Measurements from ENCODE around the gene OXCT2.
"Not testable (repeated sequence)": the region's sequence is repeated elsewhere in the genome, so short reads cannot be mapped to it uniquely, and the experiment has no call there.

The OXCT2 gene

DNA sequence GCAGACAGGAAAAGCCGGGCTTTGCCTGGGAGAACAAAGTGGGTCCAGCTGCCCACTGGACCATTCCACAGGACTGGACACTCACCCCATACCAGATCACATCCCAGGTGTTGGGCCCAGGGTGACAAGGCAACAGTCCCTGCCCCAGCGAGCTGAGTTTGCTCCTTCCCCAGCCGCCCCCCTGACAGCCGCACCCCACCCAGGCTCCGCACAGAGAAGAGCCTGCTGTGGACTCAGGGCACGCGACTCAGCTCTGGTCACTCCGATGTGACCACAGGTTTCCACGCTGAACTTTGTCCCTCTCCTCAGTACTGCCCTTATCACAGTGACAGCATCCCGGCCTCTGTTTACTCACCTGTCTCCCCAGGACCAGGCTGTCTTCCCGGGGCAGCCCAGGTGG is 16.3 kb upstream of the OXCT2 start:
- no peak for DNase-seq (ENCODE audit: low read depth in 3 of 3)

DNA sequence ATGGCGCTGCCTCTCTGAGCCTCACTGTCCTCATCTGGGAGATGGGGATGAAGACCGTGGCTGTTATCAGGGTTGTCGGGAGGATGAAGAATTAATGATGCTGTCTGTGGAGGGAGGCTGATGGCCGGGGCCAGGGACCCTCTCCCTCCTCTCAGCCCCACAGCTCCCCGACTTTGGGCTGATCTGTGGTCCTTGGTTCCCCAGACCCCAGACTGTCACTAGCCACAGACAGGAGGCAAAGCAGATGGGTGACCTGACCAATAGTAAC is 15.9 kb upstream of the OXCT2 start:
- DNase-seq (ENCODE audit: low read depth in 3 of 3), result not testable (repeated sequence)

DNA sequence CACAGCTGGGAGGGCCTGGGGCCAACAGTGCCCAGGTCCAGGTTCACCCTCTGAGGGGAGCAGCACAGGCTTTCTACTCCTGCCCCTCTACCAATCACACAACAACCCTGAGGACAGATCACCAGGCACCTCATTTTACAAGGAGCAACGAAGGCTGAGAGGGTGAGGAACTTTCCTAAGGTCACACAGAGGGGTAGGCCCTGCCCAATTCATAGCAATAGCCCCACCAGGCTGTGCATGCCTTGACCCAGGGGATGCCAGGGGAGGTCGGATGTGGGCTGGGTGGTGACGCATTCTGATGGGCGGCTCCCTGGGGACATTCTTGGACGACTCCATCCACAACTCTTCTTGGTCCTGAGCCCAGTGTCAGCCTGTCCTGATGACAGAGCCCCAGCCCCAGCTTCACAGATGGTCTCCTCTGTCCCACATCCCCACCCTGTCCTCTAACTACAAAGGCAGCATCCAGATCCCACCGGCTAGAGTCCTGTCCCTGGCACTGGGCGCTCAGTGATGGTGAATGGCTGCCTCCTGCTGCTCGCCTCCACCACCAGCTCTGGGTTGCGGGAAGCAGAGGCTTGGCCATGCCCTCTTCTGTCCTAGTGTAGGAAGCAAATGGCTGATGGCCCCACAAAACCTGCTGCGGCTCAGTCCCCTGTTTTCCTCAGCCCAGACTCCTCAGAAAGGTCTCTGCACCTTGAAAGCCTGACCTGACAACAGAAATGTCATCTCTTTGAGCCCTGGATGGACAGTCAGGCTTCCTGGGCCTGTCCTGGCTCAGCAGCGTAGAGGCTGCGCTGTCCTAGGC is 15.4 kb upstream of the OXCT2 start:
- DNase-seq (ENCODE audit: low read depth in 3 of 3), result not testable (repeated sequence)

DNA sequence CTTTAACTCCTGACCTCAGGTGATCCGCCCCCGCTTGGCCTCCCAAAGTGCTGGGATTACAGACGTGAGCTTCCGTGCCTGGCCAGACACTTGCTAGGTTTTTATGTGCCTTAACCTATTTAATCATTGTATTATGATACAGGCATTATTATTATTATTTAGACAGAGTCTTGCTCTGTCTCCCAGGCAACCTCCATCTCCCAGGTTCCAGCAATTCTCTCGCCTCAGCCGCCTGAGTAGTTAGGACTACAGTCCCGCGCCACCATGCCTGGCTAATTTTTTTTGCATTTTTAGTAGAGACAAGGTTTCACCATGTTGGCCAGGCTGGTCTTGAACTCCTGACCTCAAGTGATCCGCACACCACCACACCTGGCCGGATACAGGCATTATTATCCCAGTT is 11.5 kb upstream of the OXCT2 start:
- not testable (repeated sequence) for DNase-seq (ENCODE audit: low read depth in 3 of 3)

DNA sequence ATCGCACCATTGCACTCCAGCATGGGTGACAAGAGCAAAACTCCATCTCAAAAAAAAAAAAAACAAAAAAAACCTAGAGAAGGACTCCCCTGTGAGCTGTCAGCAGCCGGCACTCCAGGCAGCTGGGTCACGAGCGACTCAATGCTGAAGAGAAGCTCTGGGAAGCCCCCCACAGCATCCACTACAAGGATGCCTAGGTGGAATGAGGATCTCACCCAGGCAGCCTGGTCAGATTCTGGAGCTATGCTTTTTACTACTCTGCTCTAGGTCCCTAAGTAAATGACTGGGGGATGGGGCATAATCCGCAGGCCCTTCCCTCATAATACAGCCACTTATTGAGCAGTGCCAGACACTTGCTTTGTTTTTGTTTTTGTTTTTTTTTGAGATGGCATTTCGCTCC is 11.0 kb upstream of the OXCT2 start:
- DNase-seq (ENCODE audit: low read depth in 3 of 3), result no peak

DNA sequence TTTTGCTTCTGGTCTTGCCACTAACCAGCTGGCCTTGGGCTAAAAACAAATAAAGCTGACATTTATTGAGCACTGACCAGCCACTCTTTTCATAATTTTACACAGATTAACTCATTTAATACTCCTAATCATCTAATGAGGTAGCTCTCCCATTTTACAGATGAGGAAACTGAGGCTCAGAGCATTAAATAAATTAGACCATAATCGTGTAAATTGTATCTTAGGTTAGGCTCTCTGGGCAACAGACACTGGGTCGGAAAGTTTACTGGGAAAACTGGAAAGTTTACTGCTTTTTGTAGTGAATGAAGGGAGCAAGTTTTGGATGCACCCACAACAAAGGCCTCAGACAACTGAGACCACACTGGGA is 10.2 kb upstream of the OXCT2 start:
- DNase-seq (ENCODE audit: low read depth in 3 of 3), result no peak

DNA sequence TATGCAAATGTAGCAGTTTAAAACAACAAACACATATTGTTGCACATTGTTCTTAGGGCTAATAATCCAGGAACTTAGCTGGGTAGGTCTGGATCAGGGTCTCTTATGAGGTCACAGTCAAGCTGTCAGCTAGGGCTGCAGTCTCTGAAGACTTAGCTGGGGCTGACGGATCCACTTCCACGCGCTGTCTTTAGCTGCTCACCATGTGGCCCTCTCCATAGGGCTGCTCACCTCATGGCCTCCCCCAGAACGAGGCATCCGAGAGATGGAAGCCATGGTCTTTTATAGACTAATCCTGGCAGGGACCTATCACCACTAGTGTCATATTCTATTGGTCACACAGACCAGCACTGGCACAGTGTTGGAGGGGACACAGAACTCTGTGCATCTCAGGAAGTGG is 8.7 kb upstream of the OXCT2 start:
- no peak for DNase-seq (ENCODE audit: low read depth in 3 of 3)

DNA sequence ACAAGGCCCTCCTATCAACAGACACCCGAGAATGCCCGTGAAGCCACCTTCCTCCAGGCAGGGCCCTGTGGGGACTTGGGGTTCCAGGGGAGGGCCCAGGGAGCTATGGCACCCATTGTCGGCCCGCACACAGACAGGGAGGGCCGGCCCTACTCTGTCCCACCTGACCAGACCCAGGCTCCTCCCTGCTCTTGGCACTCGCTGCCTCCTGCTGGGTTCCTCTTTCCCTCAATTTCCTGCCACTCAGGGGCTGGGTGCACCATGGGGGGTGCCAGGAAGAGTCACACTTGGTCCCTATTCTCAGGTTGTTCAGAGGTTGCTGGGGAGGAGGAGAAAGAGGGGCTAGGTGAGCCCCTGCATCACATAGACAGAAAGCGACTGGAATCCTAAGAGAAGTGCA is 8.0 kb upstream of the OXCT2 start:
- DNase-seq (ENCODE audit: low read depth in 3 of 3), result no peak

DNA sequence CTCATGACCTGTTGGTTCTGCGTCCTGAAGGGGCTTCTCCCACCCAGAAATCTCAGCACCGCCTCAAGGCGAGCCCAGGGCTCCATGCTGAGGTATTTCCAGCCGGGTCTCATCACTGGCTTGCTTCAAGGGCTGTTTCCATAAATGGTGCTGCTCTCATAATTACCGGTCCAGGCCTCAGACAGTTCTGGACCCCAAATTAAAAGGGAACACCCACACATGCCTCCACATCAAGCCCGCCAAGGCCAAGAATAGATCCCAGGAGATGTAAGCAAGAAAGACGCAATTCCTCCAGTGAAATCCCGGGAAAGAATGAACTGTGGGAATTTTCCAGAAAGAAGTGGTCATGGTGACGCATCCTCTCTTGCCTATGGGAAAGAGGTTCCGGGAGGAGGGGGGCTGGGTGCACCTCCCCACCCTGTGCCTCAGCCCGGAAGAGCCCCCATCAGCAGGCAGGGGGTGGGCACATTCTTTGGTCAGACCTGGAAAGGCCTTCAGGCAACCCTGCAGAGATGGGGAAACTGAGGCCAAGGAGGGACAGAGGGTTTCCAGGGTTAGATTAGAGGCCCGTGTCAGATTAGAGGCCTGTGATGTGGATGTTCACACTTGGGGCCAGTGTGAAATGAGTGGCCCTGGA is 7.4 kb upstream of the OXCT2 start:
- DNase-seq (ENCODE audit: low read depth in 3 of 3), result not testable (repeated sequence)

DNA sequence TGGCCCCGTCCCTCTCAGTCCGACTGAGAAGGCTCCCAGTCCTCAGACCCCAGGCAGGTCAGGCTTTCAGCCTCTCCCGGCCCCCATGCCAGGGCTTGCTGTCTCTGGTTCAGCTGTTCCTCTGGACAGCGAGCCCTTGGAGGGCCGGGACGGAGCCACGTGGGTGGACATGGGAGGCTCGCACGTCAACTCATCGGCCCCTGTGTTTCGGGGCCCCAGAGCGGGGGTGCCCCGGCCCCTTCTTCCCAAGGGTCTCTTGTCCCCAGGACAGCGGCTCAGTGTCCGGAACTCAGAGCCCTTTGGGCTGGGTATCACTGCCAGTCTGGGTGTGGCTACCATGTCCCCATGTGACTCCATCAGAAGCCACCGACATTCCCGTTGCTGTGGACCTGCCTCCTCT is 6.7 kb upstream of the OXCT2 start:
- not testable (repeated sequence) for DNase-seq (ENCODE audit: low read depth in 3 of 3)

DNA sequence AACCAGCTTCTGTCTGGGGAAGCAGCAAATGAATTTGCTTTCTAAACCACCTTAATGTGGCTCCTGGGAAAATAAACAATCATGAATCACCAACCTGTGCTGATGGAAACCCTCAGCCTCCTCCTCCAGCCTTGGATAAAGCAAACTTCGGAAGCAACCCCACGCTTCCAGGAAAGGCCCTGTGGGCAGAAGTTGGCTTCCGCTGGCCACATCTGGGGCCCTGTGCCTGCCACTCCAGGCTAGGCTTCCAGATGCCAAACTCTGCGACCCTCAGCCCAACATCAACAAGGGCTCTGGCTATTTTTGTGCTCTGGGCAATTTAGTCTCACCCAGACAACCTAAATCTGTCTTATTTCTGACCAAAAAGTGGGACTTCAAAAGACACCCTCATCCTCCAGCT is 6.2 kb upstream of the OXCT2 start:
- DNase-seq (ENCODE audit: low read depth in 3 of 3), result no peak

DNA sequence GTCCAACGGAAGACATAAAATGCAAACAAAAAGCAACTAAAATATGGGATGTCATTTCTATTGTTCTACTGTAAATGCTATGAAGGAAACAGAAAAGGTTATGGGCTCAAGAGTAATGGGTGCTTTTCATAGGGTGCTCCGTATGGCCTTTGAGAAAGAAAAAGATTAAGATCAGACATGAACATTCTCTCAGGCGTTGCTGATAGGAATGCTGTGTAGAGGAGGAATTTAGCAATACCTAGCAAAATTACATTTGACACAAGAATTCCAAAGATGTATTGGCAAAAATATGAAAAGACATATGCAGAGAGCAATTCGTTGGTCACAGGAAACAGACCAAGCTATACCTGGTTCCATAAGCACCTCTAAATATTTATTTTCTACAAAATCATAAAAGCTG is 5.7 kb upstream of the OXCT2 start:
- no peak for DNase-seq (ENCODE audit: low read depth in 3 of 3)

DNA sequence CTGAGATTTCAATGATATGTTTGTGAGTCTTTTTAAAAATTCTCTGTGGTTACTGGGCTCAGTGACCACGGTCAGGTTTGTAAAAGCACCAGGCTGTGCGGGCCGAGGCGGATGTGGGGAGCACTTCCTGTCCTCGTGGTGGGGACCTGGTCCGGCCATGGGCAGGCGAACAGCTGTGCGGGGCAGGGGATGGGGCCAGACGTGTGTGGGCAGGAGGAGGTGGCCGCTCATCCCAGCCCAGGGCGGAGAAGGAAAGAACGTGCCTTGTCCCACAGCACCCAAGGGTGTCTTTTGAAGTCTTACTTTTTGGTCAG is 5.2 kb upstream of the OXCT2 start:
- DNase-seq (ENCODE audit: low read depth in 3 of 3), result no peak

DNA sequence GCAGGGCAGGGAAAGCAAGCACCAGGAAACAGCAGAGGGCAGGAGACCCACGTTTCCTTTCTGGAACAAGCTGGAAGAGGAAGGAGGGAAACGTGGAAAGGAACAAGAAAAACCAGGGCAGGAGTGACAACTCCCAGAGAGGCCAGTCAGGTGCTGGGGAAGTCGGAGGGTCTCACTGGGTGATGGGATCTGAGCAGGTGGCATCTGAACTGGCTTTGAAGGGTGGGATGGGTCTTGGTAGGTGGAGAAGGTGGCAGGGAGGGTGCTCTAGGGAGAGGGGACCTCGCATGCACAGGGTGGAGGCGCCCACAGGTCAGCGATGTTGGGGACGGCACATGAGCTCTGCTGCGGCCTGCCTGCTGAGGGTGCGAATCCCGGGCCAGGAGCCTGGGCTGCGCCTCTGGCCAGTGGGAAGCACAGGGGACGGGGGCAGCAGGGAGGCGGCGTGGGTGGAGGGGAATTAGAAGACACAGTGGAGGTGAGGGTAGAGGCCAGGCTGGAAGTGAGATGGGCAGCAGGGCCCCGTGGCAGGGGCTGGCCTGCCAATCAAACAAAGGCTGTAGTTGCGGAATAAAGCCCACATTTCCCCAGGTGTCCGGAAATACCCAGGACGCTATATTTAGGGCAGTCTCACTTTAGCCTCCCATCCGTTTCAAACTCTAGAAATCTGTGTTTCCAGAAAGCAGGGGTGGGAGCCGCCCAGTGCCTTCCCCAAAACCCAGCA is 4.7 kb upstream of the OXCT2 start:
- DNase-seq (ENCODE audit: low read depth in 3 of 3), result not testable (repeated sequence)

DNA sequence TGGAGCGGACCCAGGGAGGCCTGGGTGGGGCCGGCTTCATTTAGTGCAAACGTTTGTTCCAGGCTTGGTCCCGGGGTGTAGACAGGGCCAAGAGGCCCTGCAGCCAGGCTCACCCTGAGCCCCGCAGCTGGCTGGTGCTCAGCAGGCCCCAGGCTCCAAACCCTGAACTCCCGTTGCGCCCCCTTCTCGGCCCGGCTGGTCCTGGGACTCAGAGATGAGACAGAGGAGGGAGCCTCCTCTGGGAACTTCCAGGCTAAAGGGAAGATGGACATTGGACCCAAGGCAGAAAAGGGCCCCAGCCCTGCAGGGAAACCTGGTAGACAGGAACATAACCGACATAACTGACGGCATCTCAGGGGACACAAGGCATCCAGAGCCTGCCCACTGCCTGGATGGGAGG is 4.0 kb upstream of the OXCT2 start:
- DNase-seq (ENCODE audit: low read depth in 3 of 3), result not testable (repeated sequence)

DNA sequence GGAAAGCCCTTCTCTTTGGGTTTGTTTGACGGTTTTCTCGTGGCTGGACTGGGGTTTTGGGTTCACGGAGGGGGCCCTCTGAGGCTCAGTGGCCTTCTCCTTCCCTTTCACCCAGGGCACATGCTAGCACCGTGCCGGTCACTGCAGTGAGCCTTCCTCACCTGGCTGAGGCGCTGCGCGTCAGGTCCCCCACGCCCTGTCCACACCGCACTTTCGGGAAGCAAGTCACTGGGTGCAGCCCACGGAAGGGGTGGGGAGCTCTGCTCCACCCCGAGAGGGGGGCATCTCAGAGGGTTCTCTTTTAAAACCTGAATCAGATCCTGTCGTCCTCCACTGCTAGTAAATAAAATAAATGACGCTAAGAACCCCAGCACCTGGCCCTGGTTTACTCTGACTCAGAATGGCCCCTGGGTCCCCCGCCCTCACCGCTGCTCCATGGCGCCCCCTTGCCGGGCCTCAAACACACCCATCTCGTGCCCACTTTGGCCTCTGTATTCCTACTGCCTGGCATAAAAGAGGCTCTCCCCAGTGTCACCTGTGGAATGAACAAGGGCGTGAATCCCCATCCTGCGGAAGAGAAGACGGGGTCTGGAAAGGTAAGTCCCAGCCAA is 2.3 kb upstream of the OXCT2 start:
- not testable (repeated sequence) for DNase-seq (ENCODE audit: low read depth in 3 of 3)

DNA sequence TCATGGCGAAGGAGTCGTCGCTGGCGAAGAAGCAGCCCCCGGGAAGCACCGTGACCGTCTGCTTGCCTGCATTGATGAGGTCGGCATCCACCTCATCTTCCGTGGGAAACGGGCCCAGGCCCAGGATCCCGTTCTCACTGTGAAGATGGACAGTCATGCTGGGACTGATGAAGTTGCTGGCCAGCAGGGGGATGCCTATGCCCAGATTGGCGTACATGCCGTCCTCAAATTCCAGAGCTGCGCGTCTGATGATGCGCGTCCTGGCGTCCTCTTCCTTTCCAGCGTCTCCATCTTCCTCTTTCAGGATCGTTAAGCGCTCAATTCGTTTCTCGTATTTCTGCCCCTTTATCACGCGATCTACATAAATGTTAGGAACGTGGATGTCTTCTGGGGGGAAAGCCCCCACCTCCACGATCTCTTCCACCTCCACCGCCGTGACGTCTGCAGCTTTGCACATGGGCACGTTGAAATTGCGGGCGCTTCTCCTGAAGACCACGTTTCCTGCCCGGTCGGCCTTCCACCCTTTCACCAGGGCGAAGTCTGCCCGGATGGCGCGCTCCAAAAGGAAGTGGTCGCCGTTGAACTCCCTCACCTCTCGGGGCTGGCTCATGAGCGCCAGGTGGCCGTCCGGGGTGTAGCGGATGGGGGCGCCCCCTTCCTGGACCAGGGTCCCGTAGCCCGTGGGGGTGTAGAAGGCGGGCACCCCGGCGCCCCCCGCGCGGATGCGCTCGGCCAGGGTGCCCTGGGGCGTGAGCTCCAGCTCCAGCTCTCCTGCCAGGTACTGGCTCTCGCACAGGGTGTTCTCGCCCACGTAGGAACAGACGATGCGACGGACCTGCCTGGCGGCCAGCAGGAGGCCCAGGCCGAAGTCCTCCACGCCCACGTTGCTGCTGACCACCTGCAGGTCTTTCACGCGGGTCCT is 787 bp downstream of the OXCT2 start:
- DNase-seq (ENCODE audit: low read depth in 3 of 3), result peak in 2 of 3 experiments; percentile 18 to 28

DNA sequence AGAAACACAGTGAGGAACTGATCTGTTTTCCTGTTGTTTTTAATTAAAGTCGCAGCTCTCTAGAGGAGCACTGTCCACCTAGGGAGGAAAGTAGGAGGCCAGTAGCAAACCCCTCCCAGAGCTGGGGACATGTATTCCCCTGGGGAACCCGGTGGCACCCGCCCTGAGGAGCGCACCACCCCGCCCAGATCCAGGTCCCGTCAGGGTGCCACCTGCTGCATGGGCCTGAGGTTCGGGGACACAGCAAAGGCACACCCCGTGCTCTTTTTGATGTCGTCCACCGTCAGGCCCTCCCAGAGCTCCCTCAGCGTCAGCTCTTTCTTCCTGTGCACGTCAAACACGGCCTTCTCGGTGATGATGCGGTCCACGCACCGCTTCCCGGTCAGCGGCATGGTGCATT is 1.6 kb downstream of the OXCT2 start:
- DNase-seq (ENCODE audit: low read depth in 3 of 3), result not testable (repeated sequence)

DNA sequence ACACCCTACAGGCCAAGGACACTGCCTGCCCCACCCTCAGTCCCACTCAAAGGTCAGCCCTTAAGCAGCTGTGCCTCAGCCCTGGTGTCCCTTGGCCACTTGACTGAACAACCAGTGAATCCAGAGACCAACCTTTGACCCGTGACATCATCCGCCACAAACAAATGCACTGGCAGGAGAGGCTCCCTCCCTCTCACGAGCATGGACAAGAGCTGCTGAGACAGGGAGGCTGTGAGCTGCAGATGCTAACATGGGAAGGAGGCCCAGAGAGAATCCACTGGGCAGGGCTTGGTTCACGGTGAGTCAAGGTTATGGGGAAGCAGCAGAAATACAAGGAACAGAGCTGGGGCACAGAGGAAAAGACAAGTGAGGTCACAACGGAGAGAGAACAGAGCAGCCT is 4.7 kb downstream of the OXCT2 start:
- DNase-seq (ENCODE audit: low read depth in 3 of 3), result not testable (repeated sequence)

DNA sequence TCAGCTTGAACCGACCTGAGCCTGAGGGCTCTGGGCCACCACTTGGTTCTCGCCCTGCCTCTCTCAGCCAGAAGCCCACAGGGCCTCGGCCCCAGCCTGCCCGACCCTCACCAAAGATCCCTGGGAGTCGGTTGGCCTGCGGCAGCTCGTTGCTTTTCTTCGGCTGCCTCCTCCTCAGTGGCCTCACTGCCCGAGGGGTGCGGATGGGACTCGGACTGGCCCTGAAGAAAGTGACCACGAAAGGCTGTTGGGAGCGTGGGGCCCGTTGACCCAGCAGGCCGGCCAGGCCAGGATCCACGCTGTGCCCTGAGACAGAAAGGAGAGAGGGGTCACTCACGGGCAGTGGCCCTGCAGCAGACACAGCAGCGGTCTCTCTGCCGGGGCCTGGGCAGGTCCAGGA is 6.6 kb downstream of the OXCT2 start:
- DNase-seq (ENCODE audit: low read depth in 3 of 3), result not testable (repeated sequence)

DNA sequence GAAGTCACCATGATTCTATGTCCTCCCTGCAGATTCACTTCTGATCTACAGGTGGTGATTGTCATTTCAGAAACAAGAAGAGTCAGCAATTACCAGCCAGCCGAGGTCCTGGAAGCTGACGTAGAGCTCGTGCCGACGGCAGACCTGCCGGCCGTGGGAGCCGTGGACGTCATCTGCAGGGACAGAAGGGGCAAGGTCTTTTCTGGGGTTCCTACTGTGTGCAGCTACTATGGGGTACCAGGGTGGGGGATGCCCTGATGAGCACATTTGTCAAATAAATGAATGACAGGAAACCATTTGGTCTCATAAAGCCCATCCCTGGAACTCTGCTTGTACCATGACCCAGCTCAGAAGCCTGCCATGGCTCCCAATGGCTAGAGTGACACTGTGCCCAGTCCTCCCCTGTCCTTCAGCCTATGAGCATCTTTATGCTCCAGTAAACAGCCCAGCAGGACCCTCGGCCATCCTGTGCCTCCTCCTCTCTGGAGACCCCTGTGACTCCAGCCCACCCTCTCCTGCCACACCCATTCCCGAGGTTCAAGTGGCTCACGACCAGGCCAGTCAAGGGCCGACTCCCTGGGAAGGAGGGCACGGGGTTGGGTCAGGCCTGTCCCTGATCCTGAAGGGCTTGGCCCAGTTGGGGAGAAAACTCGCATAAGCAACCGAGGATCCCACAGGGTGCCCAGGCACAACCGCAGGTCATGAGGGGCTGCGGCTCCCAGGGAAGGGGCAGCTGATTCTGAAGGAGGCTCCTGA is 7.4 kb downstream of the OXCT2 start:
- DNase-seq (ENCODE audit: low read depth in 3 of 3), result not testable (repeated sequence)

Measured in stimulated activated CD4-positive, alpha-beta T cell treated with anti-CD3 and anti-CD28 coated beads, TNF-alpha, amount 100 ng/mL, for 4 hours (primary cell).